OCI-LY3 (cell line): ENCODE results near the gene TRAF3IP3.

Source experiments
- H2AFZ ChIP-seq: fragments of 200-600, 300-600 bp; shearing (Covaris generic); 2 replicates; pipeline ENCODE4 v1.6.0; 2014; ENCODE audit warnings: antibody characterized with exemption, low read depth, low read length
- H3K27ac ChIP-seq: fragments of 200-600, 300-600 bp; sonication (generic); 2 replicates; pipeline ENCODE4 v1.5.1; 2014; ENCODE audit warnings: mild to moderate bottlenecking, low read length, moderate library complexity, mixed read lengths
- H3K27me3 ChIP-seq: fragments of 200-600, 300-600 bp; sonication (generic); 2 replicates; pipeline ENCODE4 v1.6.1; 2014; ENCODE audit warnings: low read depth, low read length, mixed read lengths
- H3K36me3 ChIP-seq: fragments of 200-600, 300-600 bp; sonication (generic); replicated peaks from 2 replicates; pipeline ENCODE3; 2014; ENCODE audit warnings: low read depth, low read length, mixed read lengths
- H3K4me1 ChIP-seq: fragments of 300-600, 200-600 bp; sonication (generic); 2 replicates; pipeline ENCODE4 v1.6.1; 2014; ENCODE audit warnings: low read length, mixed read lengths
- H3K4me2 ChIP-seq: fragments of 200-600, 300-600 bp; sonication (generic); 2 replicates; pipeline ENCODE4 v1.6.1; 2014; ENCODE audit warnings: low read length, mixed read lengths
- H3K4me3 ChIP-seq: fragments of 300-600, 200-600 bp; sonication (generic); 2 replicates; pipeline ENCODE4 v1.5.1; 2014; ENCODE audit warnings: antibody characterized with exemption, mild to moderate bottlenecking, low read length, moderate library complexity
- H3K79me2 ChIP-seq: fragments of 300-600, 200-600 bp; shearing (Covaris generic); 2 replicates; pipeline ENCODE4 v1.6.1; 2014; ENCODE audit warnings: mild to moderate bottlenecking, low read length, mixed read lengths
- H3K9ac ChIP-seq: fragments of 300-600, 200-600 bp; shearing (Covaris generic); 2 replicates; pipeline ENCODE4 v1.6.0; 2014; ENCODE audit warnings: mild to moderate bottlenecking, low read length, moderate library complexity
- H3K9me3 ChIP-seq: fragments of 200-600, 300-600 bp; shearing (Covaris generic); 2 replicates; pipeline ENCODE4 v1.6.1; 2014; ENCODE audit warnings: low read length, mixed read lengths; ENCODE audit not compliant: insufficient read depth
- H4K20me1 ChIP-seq: fragments of 200-600, 300-600 bp; sonication (generic); 2 replicates; pipeline ENCODE4 v1.6.1; 2016; ENCODE audit warnings: low read length, mixed read lengths; ENCODE audit not compliant: insufficient read depth
- CTCF ChIP-seq: fragments of 200-600, 300-600 bp; sonication (generic); IDR thresholded peaks from 2 replicates; pipeline ENCODE4 v1.5.1; 2014; ENCODE audit warnings: antibody characterized with exemption, low read length, low read depth
- EZH2phosphoT487 ChIP-seq: fragments of 200-600 bp; shearing (Covaris generic); IDR thresholded peaks from 2 replicates; pipeline ENCODE4 v1.6.1; 2018; ENCODE audit warnings: antibody characterized with exemption, mixed run types, low read depth

Gene TRAF3IP3

GRCh38 chr1:209803568-209803967 is 47.7 kb downstream of the TRAF3IP3 start:
- H3K4me1 ChIP-seq = no peaks in the 10 kb centered on the region
- no peaks in the 10 kb centered on the region for H3K27me3 ChIP-seq
- no peak overlapping the region for H2AFZ ChIP-seq
- H3K4me2 ChIP-seq = no peak overlapping the region
- no peaks in the 10 kb centered on the region for H4K20me1 ChIP-seq
- H3K36me3 ChIP-seq = no peaks in the 10 kb centered on the region
- H3K4me3 ChIP-seq = no peak overlapping the region
- no peaks in the 10 kb centered on the region for H3K9me3 ChIP-seq
- no peak overlapping the region for H3K9ac ChIP-seq
- H3K27ac ChIP-seq = no peak overlapping the region
- H3K79me2 ChIP-seq = no peaks in the 10 kb centered on the region
- TF ChIP-seq CTCF = no peak
- no peak for TF ChIP-seq EZH2phosphoT487

GRCh38 chr1:209805341-209805781 is 49.5 kb downstream of the TRAF3IP3 start:
- Histone ChIP-seq H2AFZ (no peak overlapping the region), H4K20me1 (no peaks in the 10 kb centered on the region), H3K4me2 (no peak overlapping the region), H3K27ac (no peak overlapping the region), H3K79me2 (no peaks in the 10 kb centered on the region), H3K36me3 (no peaks in the 10 kb centered on the region), H3K4me3 (no peak overlapping the region), H3K9ac (no peak overlapping the region), H3K4me1 (no peaks in the 10 kb centered on the region), H3K9me3 (no peaks in the 10 kb centered on the region), H3K27me3 (no peaks in the 10 kb centered on the region)
- TF ChIP-seq EZH2phosphoT487 (no peak), CTCF (no peak)

GRCh38 chr1:209805875-209806760 is 50.3 kb downstream of the TRAF3IP3 start, which contains the start of gene IRF6:
TSS of gene IRF6 (minus strand) at chr1:209806142. CDS start at chr1:209801413, 4,729 bp downstream.
- Histone ChIP-seq H2AFZ (no peak within 1 kb of the TSS), H3K27me3 (no peaks in the 10 kb centered on the region), H4K20me1 (no peaks in the 10 kb centered on the region), H3K36me3 (no peaks in the 10 kb centered on the region), H3K4me1 (no peaks in the 10 kb centered on the region), H3K9me3 (no peaks in the 10 kb centered on the region), H3K4me3 (no peak within 1 kb of the TSS), H3K4me2 (no peak within 1 kb of the TSS), H3K79me2 (no peaks in the 10 kb centered on the region), H3K27ac (no peak within 1 kb of the TSS), H3K9ac (no peak within 1 kb of the TSS)
- no peak for TF ChIP-seq CTCF
- TF ChIP-seq EZH2phosphoT487 = no peak

GRCh38 chr1:209807509-209807908 is 51.7 kb downstream of the TRAF3IP3 start:
- TF ChIP-seq EZH2phosphoT487 (no peak), CTCF (no peak)
- Histone ChIP-seq H2AFZ (no peak overlapping the region), H3K4me3 (no peak overlapping the region), H3K4me1 (no peaks in the 10 kb centered on the region), H3K27me3 (no peaks in the 10 kb centered on the region), H3K9me3 (no peaks in the 10 kb centered on the region), H3K9ac (no peak overlapping the region), H3K27ac (no peak overlapping the region), H3K36me3 (no peaks in the 10 kb centered on the region), H3K79me2 (no peaks in the 10 kb centered on the region), H4K20me1 (no peaks in the 10 kb centered on the region), H3K4me2 (no peak overlapping the region)
